Parathyroid adenoma (tissue), 2 donors: ENCODE results near the gene CDSN.

Experiments
- H2AFZ ChIP-seq: fragments of 300-600 bp; sonication (generic); one replicate; pipeline ENCODE4 v1.7.0; 2017; ENCODE audit warnings: antibody characterized with exemption, mild to moderate bottlenecking
- H3K27ac ChIP-seq: fragments of 300-600 bp; sonication (generic); one replicate; pipeline ENCODE4 v1.7.0; 2017
- H3K27me3 ChIP-seq: fragments of 300-600 bp; sonication (generic); one replicate; pipeline ENCODE4 v1.7.0; 2017; ENCODE audit warnings: low read length; ENCODE audit not compliant: control insufficient read depth, insufficient read depth
- H3K36me3 ChIP-seq: fragments of 300-600 bp; sonication (generic); one replicate; pipeline ENCODE4 v1.7.0; 2017; ENCODE audit warnings: low read length; ENCODE audit not compliant: control insufficient read depth, insufficient read depth
- H3K4me1 ChIP-seq: fragments of 300-600 bp; sonication (generic); one replicate; pipeline ENCODE4 v1.7.0; 2017; ENCODE audit warnings: control low read depth
- H3K4me2 ChIP-seq: fragments of 300-600 bp; sonication (generic); one replicate; pipeline ENCODE4 v1.7.0; 2017; ENCODE audit warnings: low read length
- H3K4me3 ChIP-seq: fragments of 300-600 bp; sonication (generic); one replicate; pipeline ENCODE4 v1.7.0; 2017; ENCODE audit warnings: low read depth, low read length
- H3K79me2 ChIP-seq: fragments of 300-600 bp; sonication (generic); one replicate; pipeline ENCODE4 v1.7.0; 2017; ENCODE audit warnings: control low read depth
- H3K9ac ChIP-seq: fragments of 300-600 bp; sonication (generic); one replicate; pipeline ENCODE4 v1.7.0; 2017; ENCODE audit warnings: mild to moderate bottlenecking
- H3K9me3 ChIP-seq: fragments of 300-600 bp; sonication (generic); one replicate; pipeline ENCODE4 v1.7.0; 2017; ENCODE audit warnings: low read length; ENCODE audit not compliant: control insufficient read depth
- CTCF ChIP-seq: fragments of 300-600 bp; sonication (generic); IDR thresholded peaks from one replicate; pipeline ENCODE4 v1.7.0; 2017; ENCODE audit warnings: antibody characterized with exemption, mild to moderate bottlenecking
- donor health status: primary hyperparathyroidism.

Gene CDSN

GRCh38 chr6:31112478-31112877, 7.8 kb downstream of the CDSN start, which contains the start of gene C6orf15:
TSS of gene C6orf15 (minus strand) at chr6:31112575. CDS start at chr6:31112555, 20 bp downstream.
- no peak within 1 kb of the TSS for H3K9ac ChIP-seq
- H3K79me2 ChIP-seq, result no peaks in the 10 kb centered on the region
- H3K4me3 ChIP-seq, result no peak within 1 kb of the TSS
- H3K27ac ChIP-seq, result no peak within 1 kb of the TSS
- TF ChIP-seq CTCF, result no peak
- H2AFZ ChIP-seq, result no peak within 1 kb of the TSS
- no peaks in the 10 kb centered on the region for H3K27me3 ChIP-seq
- no peak within 1 kb of the TSS for H3K4me2 ChIP-seq
- H3K9me3 ChIP-seq, result no peaks in the 10 kb centered on the region
- no peaks in the 10 kb centered on the region for H3K36me3 ChIP-seq
- H3K4me1 ChIP-seq, result peaks cover 28% of the 10 kb centered on the region

GRCh38 chr6:31111712-31112111, 8.5 kb downstream of the CDSN start:
- Histone ChIP-seq H3K4me1 (peaks cover 21% of the 10 kb centered on the region), H3K36me3 (no peaks in the 10 kb centered on the region), H3K9ac (no peak overlapping the region), H3K4me3 (no peak overlapping the region), H3K9me3 (no peaks in the 10 kb centered on the region), H3K27me3 (no peaks in the 10 kb centered on the region), H3K27ac (no peak overlapping the region), H3K79me2 (no peaks in the 10 kb centered on the region), H2AFZ (no peak overlapping the region), H3K4me2 (no peak overlapping the region)
- no peak for TF ChIP-seq CTCF

- no peak overlapping the region for H3K9ac ChIP-seq
- no peak overlapping the region for H2AFZ ChIP-seq
- H3K4me1 ChIP-seq, result peaks cover 21% of the 10 kb centered on the region
- H3K4me2 ChIP-seq, result no peak overlapping the region
- H3K27ac ChIP-seq, result no peak overlapping the region
- H3K79me2 ChIP-seq, result no peaks in the 10 kb centered on the region
- no peak for TF ChIP-seq CTCF
- H3K36me3 ChIP-seq, result no peaks in the 10 kb centered on the region
- no peaks in the 10 kb centered on the region for H3K9me3 ChIP-seq
- no peaks in the 10 kb centered on the region for H3K27me3 ChIP-seq
- no peak overlapping the region for H3K4me3 ChIP-seq
Observed at GRCh38 chr6:31110825-31111582, 9.2 kb downstream of the CDSN start.

GRCh38 chr6:31107052-31107451, 13.2 kb downstream of the CDSN start:
- Histone ChIP-seq H3K4me2 (no peak overlapping the region), H3K9me3 (no peaks in the 10 kb centered on the region)
- no peak for TF ChIP-seq CTCF

GRCh38 chr6:31103136-31103535, 17.1 kb downstream of the CDSN start:
- Histone ChIP-seq H3K9ac (no peak overlapping the region), H3K79me2 (no peaks in the 10 kb centered on the region), H3K9me3 (no peaks in the 10 kb centered on the region), H3K4me1 (no peaks in the 10 kb centered on the region), H2AFZ (no peak overlapping the region), H3K27me3 (no peaks in the 10 kb centered on the region), H3K27ac (no peak overlapping the region), H3K4me3 (no peak overlapping the region), H3K4me2 (no peak overlapping the region), H3K36me3 (no peaks in the 10 kb centered on the region)
- no peak for TF ChIP-seq CTCF

More at GRCh38 chr6:31107052-31107451, 13.2 kb downstream of the CDSN start:
- no peak overlapping the region for H3K4me3 ChIP-seq
- no peak overlapping the region for H3K9ac ChIP-seq
- no peaks in the 10 kb centered on the region for H3K79me2 ChIP-seq
- no peaks in the 10 kb centered on the region for H3K27me3 ChIP-seq
- H2AFZ ChIP-seq, result no peak overlapping the region
- no peaks in the 10 kb centered on the region for H3K36me3 ChIP-seq
- no peak overlapping the region for H3K27ac ChIP-seq
- no peaks in the 10 kb centered on the region for H3K4me1 ChIP-seq
